IPS-15b (cell line): Measurements from ENCODE around the gene RAP1A.

Experiments
- H3K27me3 ChIP-seq: one replicate; pipeline ENCODE4 v1.6.1; 2013; ENCODE audit warnings: low read length; ENCODE audit not compliant: control insufficient read depth, insufficient read depth
- H3K36me3 ChIP-seq: one replicate; pipeline ENCODE4 v1.6.1; 2013; ENCODE audit warnings: low read length; ENCODE audit not compliant: control insufficient read depth, insufficient read depth
- H3K4me1 ChIP-seq: one replicate; pipeline ENCODE4 v1.6.1; 2013; ENCODE audit warnings: mild to moderate bottlenecking, low read length; ENCODE audit not compliant: control insufficient read depth, insufficient read depth
- H3K4me3 ChIP-seq: one replicate; pipeline ENCODE4 v1.5.1; 2013; ENCODE audit warnings: low read depth, low read length
- H3K9ac ChIP-seq: one replicate; pipeline ENCODE4 v1.6.1; 2013; ENCODE audit warnings: low read depth, mild to moderate bottlenecking, low read length
- H3K9me3 ChIP-seq: one replicate; pipeline ENCODE4 v1.6.1; 2013; ENCODE audit warnings: mild to moderate bottlenecking, low read length; ENCODE audit not compliant: control insufficient read depth, insufficient read depth

The RAP1A gene

GRCh38 chr1:111619635-111620440, at the start of gene RAP1A:
TSS of gene RAP1A (plus strand) at chr1:111619789. CDS start at chr1:111691361, 71,572 bp downstream.
- H3K9ac ChIP-seq: peak within 1 kb of the TSS; percentile 73
- H3K36me3 ChIP-seq: no peaks in the 10 kb centered on the region
- no peaks in the 10 kb centered on the region for H3K27me3 ChIP-seq
- H3K4me3 ChIP-seq: peak within 1 kb of the TSS; percentile 91
- peaks cover 4% of the 10 kb centered on the region for H3K4me1 ChIP-seq
- no peaks in the 10 kb centered on the region for H3K9me3 ChIP-seq

GRCh38 chr1:111569913-111570312, 49.7 kb upstream of the RAP1A start:
- no peaks in the 10 kb centered on the region for H3K27me3 ChIP-seq
- no peak overlapping the region for H3K4me3 ChIP-seq
- H3K9ac ChIP-seq: no peak overlapping the region
- no peaks in the 10 kb centered on the region for H3K9me3 ChIP-seq
- no peaks in the 10 kb centered on the region for H3K36me3 ChIP-seq
- H3K4me1 ChIP-seq: no peaks in the 10 kb centered on the region

- Histone ChIP-seq H3K9ac (no peak overlapping the region), H3K36me3 (no peaks in the 10 kb centered on the region), H3K4me3 (no peak overlapping the region), H3K27me3 (no peaks in the 10 kb centered on the region), H3K9me3 (no peaks in the 10 kb centered on the region), H3K4me1 (no peaks in the 10 kb centered on the region)
These were observed 48.8 kb upstream of the RAP1A start for GRCh38 chr1:111570781-111571181.

GRCh38 chr1:111571239-111571638, 48.4 kb upstream of the RAP1A start:
- no peaks in the 10 kb centered on the region for H3K36me3 ChIP-seq
- no peaks in the 10 kb centered on the region for H3K4me1 ChIP-seq
- H3K9ac ChIP-seq: no peak overlapping the region
- H3K9me3 ChIP-seq: no peaks in the 10 kb centered on the region
- H3K27me3 ChIP-seq: no peaks in the 10 kb centered on the region
- H3K4me3 ChIP-seq: no peak overlapping the region

- no peaks in the 10 kb centered on the region for H3K27me3 ChIP-seq
- H3K9ac ChIP-seq: no peak overlapping the region
- H3K4me1 ChIP-seq: no peaks in the 10 kb centered on the region
- H3K36me3 ChIP-seq: no peaks in the 10 kb centered on the region
- no peaks in the 10 kb centered on the region for H3K9me3 ChIP-seq
- no peak overlapping the region for H3K4me3 ChIP-seq
These were observed 47.6 kb upstream of the RAP1A start for GRCh38 chr1:111571987-111572386.

GRCh38 chr1:111576547-111576946, 43.0 kb upstream of the RAP1A start:
- Histone ChIP-seq H3K9ac (no peak overlapping the region), H3K36me3 (no peaks in the 10 kb centered on the region), H3K4me1 (no peaks in the 10 kb centered on the region), H3K4me3 (no peak overlapping the region), H3K9me3 (no peaks in the 10 kb centered on the region), H3K27me3 (no peaks in the 10 kb centered on the region)

- H3K27me3 ChIP-seq: no peaks in the 10 kb centered on the region
- H3K9me3 ChIP-seq: no peaks in the 10 kb centered on the region
- H3K9ac ChIP-seq: no peak overlapping the region
- H3K36me3 ChIP-seq: no peaks in the 10 kb centered on the region
- H3K4me3 ChIP-seq: no peak overlapping the region
- no peaks in the 10 kb centered on the region for H3K4me1 ChIP-seq
These were observed 41.8 kb upstream of the RAP1A start for GRCh38 chr1:111577814-111578213.

GRCh38 chr1:111581166-111581565, 38.4 kb upstream of the RAP1A start:
- no peak overlapping the region for H3K9ac ChIP-seq
- H3K36me3 ChIP-seq: no peaks in the 10 kb centered on the region
- H3K9me3 ChIP-seq: no peaks in the 10 kb centered on the region
- no peaks in the 10 kb centered on the region for H3K4me1 ChIP-seq
- H3K4me3 ChIP-seq: no peak overlapping the region
- no peaks in the 10 kb centered on the region for H3K27me3 ChIP-seq

- Histone ChIP-seq H3K27me3 (no peaks in the 10 kb centered on the region), H3K4me3 (no peak overlapping the region), H3K9me3 (no peaks in the 10 kb centered on the region), H3K4me1 (no peaks in the 10 kb centered on the region), H3K36me3 (no peaks in the 10 kb centered on the region), H3K9ac (no peak overlapping the region)
These were observed 37.6 kb upstream of the RAP1A start for GRCh38 chr1:111582016-111582415.

GRCh38 chr1:111582644-111583618, 36.7 kb upstream of the RAP1A start:
- Histone ChIP-seq H3K9ac (no peak overlapping the region), H3K27me3 (no peaks in the 10 kb centered on the region), H3K36me3 (no peaks in the 10 kb centered on the region), H3K9me3 (no peaks in the 10 kb centered on the region), H3K4me3 (no peak overlapping the region), H3K4me1 (no peaks in the 10 kb centered on the region)

GRCh38 chr1:111585447-111586086, 34.0 kb upstream of the RAP1A start:
- Histone ChIP-seq H3K9ac (no peak overlapping the region), H3K4me1 (no peaks in the 10 kb centered on the region), H3K27me3 (no peaks in the 10 kb centered on the region), H3K36me3 (no peaks in the 10 kb centered on the region), H3K9me3 (no peaks in the 10 kb centered on the region), H3K4me3 (no peak overlapping the region)
